ENCODE measurements around the gene CNOT10. TPM values are rescaled to one million over a fixed set of nuclear protein-coding genes. Genes with fewer than 3 reads are reported as not detected.
A peak's percentile ranks its signal among the peaks of the same experiment; 100 is the strongest.

Gene CNOT10
- total RNA-seq, 2 donors from 2014 or later: 11.2 to 13.8 TPM

DNA sequence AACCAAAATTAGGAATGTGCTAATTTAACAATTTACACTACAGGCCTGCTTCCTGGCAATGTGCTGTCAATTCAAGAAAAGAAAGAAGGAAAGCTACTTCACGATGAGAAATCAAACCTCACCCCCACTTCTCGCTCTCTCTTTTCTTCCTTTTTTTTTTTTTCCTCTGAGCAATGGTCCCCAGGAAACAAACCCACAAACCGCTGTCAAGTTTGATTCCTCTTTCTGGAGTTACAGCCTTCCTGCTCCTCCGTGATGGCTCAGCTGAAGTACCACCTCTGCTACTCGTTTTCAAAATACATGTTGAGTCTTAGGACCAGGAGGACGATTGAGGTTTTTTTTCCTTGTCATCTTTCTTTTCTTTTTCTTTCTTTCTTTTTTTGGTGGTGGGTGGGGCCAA is 129.4 kb downstream of the CNOT10 start:
- TF ChIP-seq, protein P1, sequence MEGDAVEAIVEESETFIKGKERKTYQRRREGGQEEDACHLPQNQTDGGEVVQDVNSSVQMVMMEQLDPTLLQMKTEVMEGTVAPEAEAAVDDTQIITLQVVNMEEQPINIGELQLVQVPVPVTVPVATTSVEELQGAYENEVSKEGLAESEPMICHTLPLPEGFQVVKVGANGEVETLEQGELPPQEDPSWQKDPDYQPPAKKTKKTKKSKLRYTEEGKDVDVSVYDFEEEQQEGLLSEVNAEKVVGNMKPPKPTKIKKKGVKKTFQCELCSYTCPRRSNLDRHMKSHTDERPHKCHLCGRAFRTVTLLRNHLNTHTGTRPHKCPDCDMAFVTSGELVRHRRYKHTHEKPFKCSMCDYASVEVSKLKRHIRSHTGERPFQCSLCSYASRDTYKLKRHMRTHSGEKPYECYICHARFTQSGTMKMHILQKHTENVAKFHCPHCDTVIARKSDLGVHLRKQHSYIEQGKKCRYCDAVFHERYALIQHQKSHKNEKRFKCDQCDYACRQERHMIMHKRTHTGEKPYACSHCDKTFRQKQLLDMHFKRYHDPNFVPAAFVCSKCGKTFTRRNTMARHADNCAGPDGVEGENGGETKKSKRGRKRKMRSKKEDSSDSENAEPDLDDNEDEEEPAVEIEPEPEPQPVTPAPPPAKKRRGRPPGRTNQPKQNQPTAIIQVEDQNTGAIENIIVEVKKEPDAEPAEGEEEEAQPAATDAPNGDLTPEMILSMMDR (IDR thresholded peaks at IDR 0.05): no peak

DNA sequence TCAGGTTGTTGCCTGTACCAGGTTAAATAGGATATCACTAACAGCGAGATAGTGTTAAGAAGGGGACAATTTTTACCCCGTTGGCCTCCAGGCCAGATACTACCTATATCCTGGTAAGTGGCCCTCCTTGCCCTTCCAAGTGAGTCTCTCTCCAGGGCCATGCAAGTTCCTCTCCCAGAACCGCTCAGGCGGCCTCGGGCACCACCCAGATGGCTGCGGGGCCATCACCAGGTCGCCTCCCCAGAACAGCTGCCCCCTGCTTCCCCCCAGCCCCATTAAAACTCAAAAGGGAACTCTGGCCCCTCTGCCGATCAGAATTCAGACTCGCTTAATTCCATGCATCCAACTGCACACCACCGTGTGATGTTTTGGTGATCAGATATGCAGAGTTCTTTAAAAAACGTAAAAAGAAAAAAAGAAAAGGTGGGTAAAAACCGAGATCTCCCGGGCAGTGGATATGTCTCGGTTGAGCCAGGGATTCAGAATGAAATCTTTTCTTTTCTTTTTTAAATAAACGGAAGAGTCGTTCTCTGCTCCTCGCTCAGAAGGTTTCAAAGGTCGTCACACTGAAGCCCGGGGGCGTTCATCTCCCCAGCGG is 131.0 kb downstream of the CNOT10 start:
- H3K4me1 ChIP-seq: peaks cover 0 to 26% of the 10 kb centered on the region in 2 donors
- DNase-seq (ENCODE audit: low spot score): no peak
- peak overlapping the region in 1 of 2 donors; percentile 46 for H3K4me3 ChIP-seq
- no peaks in the 10 kb centered on the region for H3K36me3 ChIP-seq
- H3K27ac ChIP-seq: no peak overlapping the region
- peaks cover 5 to 31% of the 10 kb centered on the region in 2 donors for H3K27me3 ChIP-seq
- TF ChIP-seq, protein P1 (IDR thresholded peaks at IDR 0.05): no peak
- no peaks in the 10 kb centered on the region for H3K9me3 ChIP-seq

More for the DNA sequence above, 129.4 kb downstream of the CNOT10 start:
- Histone ChIP-seq H3K36me3 (no peaks in the 10 kb centered on the region), H3K27ac (no peak overlapping the region), H3K27me3 (peaks cover 5 to 23% of the 10 kb centered on the region in 2 donors), H3K9me3 (no peaks in the 10 kb centered on the region), H3K4me3 (no peak overlapping the region), H3K4me1 (peaks cover 0 to 26% of the 10 kb centered on the region in 2 donors)
- no peak for DNase-seq (ENCODE audit: low spot score)

- no peaks in the 10 kb centered on the region for H3K36me3 ChIP-seq
- no peaks in the 10 kb centered on the region for H3K9me3 ChIP-seq
- DNase-seq (ENCODE audit: low spot score): no peak
- H3K27me3 ChIP-seq: peaks cover 5 to 31% of the 10 kb centered on the region in 2 donors
- peak overlapping the region in 1 of 2 donors; percentile 46 for H3K4me3 ChIP-seq
- TF ChIP-seq, protein P1 (IDR thresholded peaks at IDR 0.05): no peak
- H3K4me1 ChIP-seq: peaks cover 0 to 26% of the 10 kb centered on the region in 2 donors
- H3K27ac ChIP-seq: no peak overlapping the region
Observed at GRCh38 chr3:32816439-32817256, 131.7 kb downstream of the CNOT10 start.

- TF ChIP-seq, protein P1 (IDR thresholded peaks at IDR 0.05): no peak
- Histone ChIP-seq H3K27me3 (peaks cover 5 to 31% of the 10 kb centered on the region in 2 donors), H3K27ac (no peak overlapping the region), H3K4me3 (peak overlapping the region in 1 of 2 donors; percentile 46), H3K36me3 (no peaks in the 10 kb centered on the region), H3K4me1 (peaks cover 0 to 26% of the 10 kb centered on the region in 2 donors), H3K9me3 (no peaks in the 10 kb centered on the region)
- DNase-seq (ENCODE audit: low spot score): no peak
Observed at GRCh38 chr3:32817257-32817557, 132.2 kb downstream of the CNOT10 start.

- TF ChIP-seq, protein P1 (IDR thresholded peaks at IDR 0.05): no peak
- Histone ChIP-seq H3K9me3 (no peaks in the 10 kb centered on the region), H3K4me3 (peak within 1 kb of the TSS in 1 of 2 donors; percentile 46), H3K27ac (no peak within 1 kb of the TSS), H3K36me3 (no peaks in the 10 kb centered on the region), H3K4me1 (peaks cover 0 to 26% of the 10 kb centered on the region in 2 donors), H3K27me3 (peaks cover 5 to 31% of the 10 kb centered on the region in 2 donors)
- no peak for DNase-seq (ENCODE audit: low spot score)
Observed at GRCh38 chr3:32817558-32818228, 132.7 kb downstream of the CNOT10 start, which contains the start of gene TRIM71. Gene TRIM71 (plus strand): TSS chr3:32817997. CDS start chr3:32818081, 84 bp downstream.
